WTC11 (cell line): ENCODE data around the gene CDH13. TPM values are rescaled to one million over a fixed set of nuclear protein-coding genes. Genes with fewer than 3 reads are reported as not detected.

Experiments
- ATAC-seq: fragments of 200-7000 bp; cut with Tn5 transposase; 2 replicates; pipeline ENCODE4 v1.10.0; 2021; ENCODE audit warnings: mild to moderate bottlenecking, moderate library complexity
- CTCF ChIA-PET: fragments of 300-600 bp; sonication (Branson Sonifier 250); formaldehyde crosslinking; loops from one replicate; lab custom pipeline; 2021; ENCODE audit warnings: antibody characterized with exemption; lab: Charles Lee
- POLR2A ChIA-PET: fragments of 350-600 bp; sonication (Branson Sonifier 250); formaldehyde crosslinking; loops from one replicate; lab custom pipeline; 2021; ENCODE audit warnings: antibody characterized with exemption; lab: Charles Lee
- DNase-seq: peaks from one replicate; pipeline ENCODE4 v3.0.0; 2021; ENCODE audit warnings: low spot score
- H3K27ac Mint-ChIP-seq: 2 replicates; pipeline ENCODE4 v1.8.0; 2021; ENCODE audit warnings: mixed read lengths
- H3K27me3 Mint-ChIP-seq: 2 replicates; pipeline ENCODE4 v1.8.0; 2021; ENCODE audit warnings: low read depth, mild to moderate bottlenecking, moderate library complexity, mixed read lengths
- H3K36me3 Mint-ChIP-seq: 2 replicates; pipeline ENCODE4 v1.8.0; 2021; ENCODE audit warnings: mixed read lengths
- H3K4me1 Mint-ChIP-seq: 2 replicates; pipeline ENCODE4 v1.8.0; 2022; ENCODE audit warnings: mixed read lengths
- H3K4me3 Mint-ChIP-seq: 2 replicates; pipeline ENCODE4 v1.8.0; 2021; ENCODE audit warnings: mild to moderate bottlenecking, moderate library complexity, mixed read lengths
- H3K9me3 Mint-ChIP-seq: 2 replicates; pipeline ENCODE4 v1.8.0; 2021; ENCODE audit warnings: mixed read lengths
- CREM ChIP-seq: sonication (generic); formaldehyde crosslinking; IDR thresholded peaks from 2 replicates; pipeline ENCODE4 v1.8.1; 2022; ENCODE audit warnings: mild to moderate bottlenecking, missing genetic modification reagents, moderate library complexity
- EMX1 ChIP-seq: fragments of 250-450 bp; sonication (Bioruptor Pico); IDR thresholded peaks from 2 replicates; pipeline ENCODE4 v1.8.0; 2021; ENCODE audit warnings: mild to moderate bottlenecking
- ESRRA ChIP-seq: sonication (generic); formaldehyde crosslinking; IDR thresholded peaks from 2 replicates; pipeline ENCODE4 v1.8.1; 2022; ENCODE audit warnings: mild to moderate bottlenecking, missing genetic modification reagents, borderline replicate concordance
- GTF2I ChIP-seq: fragments of 250-450 bp; sonication (Bioruptor Pico); conservative IDR thresholded peaks from 2 replicates; pipeline ENCODE4 v1.4.0; 2021; ENCODE audit warnings: mild to moderate bottlenecking
- MXD4 ChIP-seq: fragments of 250-450 bp; sonication (Bioruptor Pico); IDR thresholded peaks from 2 replicates; pipeline ENCODE4 v1.8.0; 2021; ENCODE audit warnings: mild to moderate bottlenecking, moderate library complexity, borderline replicate concordance
- MYBL2 ChIP-seq: sonication (generic); formaldehyde crosslinking; IDR thresholded peaks from 2 replicates; pipeline ENCODE4 v1.8.1; 2023; ENCODE audit warnings: mild to moderate bottlenecking, moderate library complexity, missing genetic modification reagents
- NFYB ChIP-seq: sonication (generic); formaldehyde crosslinking; conservative IDR thresholded peaks from 2 replicates; pipeline ENCODE4 v1.8.0; 2022; ENCODE audit warnings: low read depth, missing genetic modification reagents
- TEAD1 ChIP-seq: sonication (generic); formaldehyde crosslinking; IDR thresholded peaks from 2 replicates; pipeline ENCODE4 v1.8.0; 2022; ENCODE audit warnings: mild to moderate bottlenecking, missing genetic modification reagents
- TP53 ChIP-seq: sonication (generic); formaldehyde crosslinking; IDR thresholded peaks from 2 replicates; pipeline ENCODE4 v1.8.1; 2023; ENCODE audit warnings: mild to moderate bottlenecking, missing genetic modification reagents
- ZNF263 ChIP-seq: sonication (generic); formaldehyde crosslinking; IDR thresholded peaks from 2 replicates; pipeline ENCODE4 v1.8.1; 2022; ENCODE audit warnings: low read depth, mild to moderate bottlenecking, moderate library complexity, missing genetic modification reagents
- ZNF396 ChIP-seq: fragments of 250-450 bp; sonication (Bioruptor Pico); IDR thresholded peaks from 2 replicates; pipeline ENCODE4 v1.8.0; 2021; ENCODE audit warnings: mild to moderate bottlenecking, moderate library complexity, borderline replicate concordance
- total RNA-seq: library from RNA; stranded (reverse); gene quantifications from 3 replicates; pipeline ENCODE4 v1.2.3, GENCODE V29; 2021
- TF ChIP-seq, protein P1 (sequence below): sonication (generic); formaldehyde crosslinking; IDR thresholded peaks from 2 replicates; pipeline ENCODE4 v1.8.1; 2022; ENCODE audit warnings: low read depth, mild to moderate bottlenecking, moderate library complexity, missing genetic modification reagents, borderline replicate concordance
- TF ChIP-seq, protein P2 (sequence below): sonication (generic); formaldehyde crosslinking; IDR thresholded peaks from 2 replicates; pipeline ENCODE4 v1.8.1; 2022; ENCODE audit warnings: missing genetic modification reagents, borderline replicate concordance
- TF ChIP-seq, protein P3 (sequence below): sonication (generic); formaldehyde crosslinking; IDR thresholded peaks from 2 replicates; pipeline ENCODE4 v1.8.0; 2022; ENCODE audit warnings: missing genetic modification reagents
- TF ChIP-seq, protein P4 (sequence below): fragments of 250-450 bp; sonication (Bioruptor Pico); IDR thresholded peaks from 2 replicates; pipeline ENCODE4 v2.1.2; 2022; ENCODE audit warnings: mild to moderate bottlenecking, moderate library complexity
- TF ChIP-seq, protein P5 (sequence below): sonication (generic); formaldehyde crosslinking; IDR thresholded peaks from 2 replicates; pipeline ENCODE4 v1.8.0; 2023; ENCODE audit warnings: missing genetic modification reagents, mild to moderate bottlenecking, borderline replicate concordance
- TF ChIP-seq, protein P6 (sequence below): sonication (generic); formaldehyde crosslinking; IDR thresholded peaks from 2 replicates; pipeline ENCODE4 v1.8.0; 2022; ENCODE audit warnings: mild to moderate bottlenecking, missing genetic modification reagents
- TF ChIP-seq, protein P7 (sequence below): sonication (generic); formaldehyde crosslinking; IDR thresholded peaks from 2 replicates; pipeline ENCODE4 v1.8.1; 2023; ENCODE audit warnings: mild to moderate bottlenecking, missing genetic modification reagents

CDH13 gene
- total RNA-seq, 1 experiment from 2014 or later: 0.81 TPM

DNA sequence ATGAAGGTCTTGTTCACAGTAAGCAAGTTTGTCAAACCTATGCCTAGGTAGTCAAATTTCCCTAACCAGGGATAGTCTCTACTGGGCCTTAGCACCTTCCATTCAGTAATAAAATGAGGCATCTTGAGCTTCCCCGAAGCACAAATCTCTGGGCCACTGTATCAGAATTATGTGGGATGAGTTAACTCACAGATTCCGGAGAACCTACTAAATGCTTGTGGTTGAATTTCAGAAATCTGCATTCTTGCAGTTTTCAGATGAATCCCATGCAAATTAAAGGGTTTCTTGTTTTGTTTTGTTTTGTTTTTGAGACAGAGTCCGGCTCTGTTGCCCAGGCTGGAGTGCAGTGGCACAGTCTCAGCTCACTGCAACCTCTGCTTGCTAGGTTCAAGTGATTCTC lies 702.2 kb downstream of the CDH13 start (continued):
- TF ChIP-seq, protein P1, sequence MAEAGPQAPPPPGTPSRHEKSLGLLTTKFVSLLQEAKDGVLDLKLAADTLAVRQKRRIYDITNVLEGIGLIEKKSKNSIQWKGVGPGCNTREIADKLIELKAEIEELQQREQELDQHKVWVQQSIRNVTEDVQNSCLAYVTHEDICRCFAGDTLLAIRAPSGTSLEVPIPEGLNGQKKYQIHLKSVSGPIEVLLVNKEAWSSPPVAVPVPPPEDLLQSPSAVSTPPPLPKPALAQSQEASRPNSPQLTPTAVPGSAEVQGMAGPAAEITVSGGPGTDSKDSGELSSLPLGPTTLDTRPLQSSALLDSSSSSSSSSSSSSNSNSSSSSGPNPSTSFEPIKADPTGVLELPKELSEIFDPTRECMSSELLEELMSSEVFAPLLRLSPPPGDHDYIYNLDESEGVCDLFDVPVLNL (CRISPR knock-in tag): no peak
- TF ChIP-seq MXD4 (CRISPR knock-in tag) (no peak), EMX1 (no peak), TEAD1 (CRISPR knock-in tag) (no peak), TP53 (CRISPR knock-in tag) (no peak), MYBL2 (no peak), NFYB (CRISPR knock-in tag) (no peak)
- TF ChIP-seq, protein P2, sequence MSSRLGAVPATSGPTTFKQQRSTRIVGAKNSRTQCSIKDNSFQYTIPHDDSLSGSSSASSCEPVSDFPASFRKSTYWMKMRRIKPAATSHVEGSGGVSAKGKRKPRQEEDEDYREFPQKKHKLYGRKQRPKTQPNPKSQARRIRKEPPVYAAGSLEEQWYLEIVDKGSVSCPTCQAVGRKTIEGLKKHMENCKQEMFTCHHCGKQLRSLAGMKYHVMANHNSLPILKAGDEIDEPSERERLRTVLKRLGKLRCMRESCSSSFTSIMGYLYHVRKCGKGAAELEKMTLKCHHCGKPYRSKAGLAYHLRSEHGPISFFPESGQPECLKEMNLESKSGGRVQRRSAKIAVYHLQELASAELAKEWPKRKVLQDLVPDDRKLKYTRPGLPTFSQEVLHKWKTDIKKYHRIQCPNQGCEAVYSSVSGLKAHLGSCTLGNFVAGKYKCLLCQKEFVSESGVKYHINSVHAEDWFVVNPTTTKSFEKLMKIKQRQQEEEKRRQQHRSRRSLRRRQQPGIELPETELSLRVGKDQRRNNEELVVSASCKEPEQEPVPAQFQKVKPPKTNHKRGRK (CRISPR knock-in tag): no peak
- TF ChIP-seq, protein P3, sequence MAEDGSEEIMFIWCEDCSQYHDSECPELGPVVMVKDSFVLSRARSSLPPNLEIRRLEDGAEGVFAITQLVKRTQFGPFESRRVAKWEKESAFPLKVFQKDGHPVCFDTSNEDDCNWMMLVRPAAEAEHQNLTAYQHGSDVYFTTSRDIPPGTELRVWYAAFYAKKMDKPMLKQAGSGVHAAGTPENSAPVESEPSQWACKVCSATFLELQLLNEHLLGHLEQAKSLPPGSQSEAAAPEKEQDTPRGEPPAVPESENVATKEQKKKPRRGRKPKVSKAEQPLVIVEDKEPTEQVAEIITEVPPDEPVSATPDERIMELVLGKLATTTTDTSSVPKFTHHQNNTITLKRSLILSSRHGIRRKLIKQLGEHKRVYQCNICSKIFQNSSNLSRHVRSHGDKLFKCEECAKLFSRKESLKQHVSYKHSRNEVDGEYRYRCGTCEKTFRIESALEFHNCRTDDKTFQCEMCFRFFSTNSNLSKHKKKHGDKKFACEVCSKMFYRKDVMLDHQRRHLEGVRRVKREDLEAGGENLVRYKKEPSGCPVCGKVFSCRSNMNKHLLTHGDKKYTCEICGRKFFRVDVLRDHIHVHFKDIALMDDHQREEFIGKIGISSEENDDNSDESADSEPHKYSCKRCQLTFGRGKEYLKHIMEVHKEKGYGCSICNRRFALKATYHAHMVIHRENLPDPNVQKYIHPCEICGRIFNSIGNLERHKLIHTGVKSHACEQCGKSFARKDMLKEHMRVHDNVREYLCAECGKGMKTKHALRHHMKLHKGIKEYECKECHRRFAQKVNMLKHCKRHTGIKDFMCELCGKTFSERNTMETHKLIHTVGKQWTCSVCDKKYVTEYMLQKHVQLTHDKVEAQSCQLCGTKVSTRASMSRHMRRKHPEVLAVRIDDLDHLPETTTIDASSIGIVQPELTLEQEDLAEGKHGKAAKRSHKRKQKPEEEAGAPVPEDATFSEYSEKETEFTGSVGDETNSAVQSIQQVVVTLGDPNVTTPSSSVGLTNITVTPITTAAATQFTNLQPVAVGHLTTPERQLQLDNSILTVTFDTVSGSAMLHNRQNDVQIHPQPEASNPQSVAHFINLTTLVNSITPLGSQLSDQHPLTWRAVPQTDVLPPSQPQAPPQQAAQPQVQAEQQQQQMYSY (CRISPR knock-in tag): no peak

DNA sequence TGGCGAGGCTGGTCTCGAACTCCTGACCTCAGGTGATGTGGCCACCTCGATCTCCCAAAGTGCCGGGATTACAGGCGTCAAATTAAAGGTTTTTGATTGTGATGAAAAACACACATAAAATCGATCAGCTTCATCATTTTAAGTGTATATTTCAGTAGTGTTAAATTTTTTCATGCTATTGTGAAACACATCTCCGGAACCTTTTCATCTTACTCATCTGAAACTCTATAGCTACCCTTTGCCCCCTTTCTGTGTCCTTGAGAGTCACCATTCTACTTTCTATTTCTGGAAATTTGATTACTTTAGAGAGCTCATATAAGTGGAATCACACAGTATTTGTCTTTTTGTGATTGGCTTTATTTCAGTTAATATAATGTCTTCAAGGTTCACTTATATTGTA lies 702.7 kb downstream of the CDH13 start:
- TF ChIP-seq ZNF263 (CRISPR knock-in tag): no peak
- TF ChIP-seq ESRRA: no peak
- TF ChIP-seq, protein P4, sequence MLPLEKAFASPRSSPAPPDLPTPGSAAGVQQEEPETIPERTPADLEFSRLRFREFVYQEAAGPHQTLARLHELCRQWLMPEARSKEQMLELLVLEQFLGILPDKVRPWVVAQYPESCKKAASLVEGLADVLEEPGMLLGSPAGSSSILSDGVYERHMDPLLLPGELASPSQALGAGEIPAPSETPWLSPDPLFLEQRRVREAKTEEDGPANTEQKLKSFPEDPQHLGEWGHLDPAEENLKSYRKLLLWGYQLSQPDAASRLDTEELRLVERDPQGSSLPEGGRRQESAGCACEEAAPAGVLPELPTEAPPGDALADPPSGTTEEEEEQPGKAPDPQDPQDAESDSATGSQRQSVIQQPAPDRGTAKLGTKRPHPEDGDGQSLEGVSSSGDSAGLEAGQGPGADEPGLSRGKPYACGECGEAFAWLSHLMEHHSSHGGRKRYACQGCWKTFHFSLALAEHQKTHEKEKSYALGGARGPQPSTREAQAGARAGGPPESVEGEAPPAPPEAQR (CRISPR knock-in tag): no peak
- TF ChIP-seq TP53 (CRISPR knock-in tag): no peak
- TF ChIP-seq, protein P5, sequence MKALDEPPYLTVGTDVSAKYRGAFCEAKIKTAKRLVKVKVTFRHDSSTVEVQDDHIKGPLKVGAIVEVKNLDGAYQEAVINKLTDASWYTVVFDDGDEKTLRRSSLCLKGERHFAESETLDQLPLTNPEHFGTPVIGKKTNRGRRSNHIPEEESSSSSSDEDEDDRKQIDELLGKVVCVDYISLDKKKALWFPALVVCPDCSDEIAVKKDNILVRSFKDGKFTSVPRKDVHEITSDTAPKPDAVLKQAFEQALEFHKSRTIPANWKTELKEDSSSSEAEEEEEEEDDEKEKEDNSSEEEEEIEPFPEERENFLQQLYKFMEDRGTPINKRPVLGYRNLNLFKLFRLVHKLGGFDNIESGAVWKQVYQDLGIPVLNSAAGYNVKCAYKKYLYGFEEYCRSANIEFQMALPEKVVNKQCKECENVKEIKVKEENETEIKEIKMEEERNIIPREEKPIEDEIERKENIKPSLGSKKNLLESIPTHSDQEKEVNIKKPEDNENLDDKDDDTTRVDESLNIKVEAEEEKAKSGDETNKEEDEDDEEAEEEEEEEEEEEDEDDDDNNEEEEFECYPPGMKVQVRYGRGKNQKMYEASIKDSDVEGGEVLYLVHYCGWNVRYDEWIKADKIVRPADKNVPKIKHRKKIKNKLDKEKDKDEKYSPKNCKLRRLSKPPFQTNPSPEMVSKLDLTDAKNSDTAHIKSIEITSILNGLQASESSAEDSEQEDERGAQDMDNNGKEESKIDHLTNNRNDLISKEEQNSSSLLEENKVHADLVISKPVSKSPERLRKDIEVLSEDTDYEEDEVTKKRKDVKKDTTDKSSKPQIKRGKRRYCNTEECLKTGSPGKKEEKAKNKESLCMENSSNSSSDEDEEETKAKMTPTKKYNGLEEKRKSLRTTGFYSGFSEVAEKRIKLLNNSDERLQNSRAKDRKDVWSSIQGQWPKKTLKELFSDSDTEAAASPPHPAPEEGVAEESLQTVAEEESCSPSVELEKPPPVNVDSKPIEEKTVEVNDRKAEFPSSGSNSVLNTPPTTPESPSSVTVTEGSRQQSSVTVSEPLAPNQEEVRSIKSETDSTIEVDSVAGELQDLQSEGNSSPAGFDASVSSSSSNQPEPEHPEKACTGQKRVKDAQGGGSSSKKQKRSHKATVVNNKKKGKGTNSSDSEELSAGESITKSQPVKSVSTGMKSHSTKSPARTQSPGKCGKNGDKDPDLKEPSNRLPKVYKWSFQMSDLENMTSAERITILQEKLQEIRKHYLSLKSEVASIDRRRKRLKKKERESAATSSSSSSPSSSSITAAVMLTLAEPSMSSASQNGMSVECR (CRISPR knock-in tag): no peak
- no peak for TF ChIP-seq ZNF396
- TF ChIP-seq CREM (CRISPR knock-in tag): no peak
- TF ChIP-seq, protein P6, sequence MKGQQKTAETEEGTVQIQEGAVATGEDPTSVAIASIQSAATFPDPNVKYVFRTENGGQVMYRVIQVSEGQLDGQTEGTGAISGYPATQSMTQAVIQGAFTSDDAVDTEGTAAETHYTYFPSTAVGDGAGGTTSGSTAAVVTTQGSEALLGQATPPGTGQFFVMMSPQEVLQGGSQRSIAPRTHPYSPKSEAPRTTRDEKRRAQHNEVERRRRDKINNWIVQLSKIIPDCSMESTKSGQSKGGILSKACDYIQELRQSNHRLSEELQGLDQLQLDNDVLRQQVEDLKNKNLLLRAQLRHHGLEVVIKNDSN (CRISPR knock-in tag): no peak
- TF ChIP-seq, protein P7, sequence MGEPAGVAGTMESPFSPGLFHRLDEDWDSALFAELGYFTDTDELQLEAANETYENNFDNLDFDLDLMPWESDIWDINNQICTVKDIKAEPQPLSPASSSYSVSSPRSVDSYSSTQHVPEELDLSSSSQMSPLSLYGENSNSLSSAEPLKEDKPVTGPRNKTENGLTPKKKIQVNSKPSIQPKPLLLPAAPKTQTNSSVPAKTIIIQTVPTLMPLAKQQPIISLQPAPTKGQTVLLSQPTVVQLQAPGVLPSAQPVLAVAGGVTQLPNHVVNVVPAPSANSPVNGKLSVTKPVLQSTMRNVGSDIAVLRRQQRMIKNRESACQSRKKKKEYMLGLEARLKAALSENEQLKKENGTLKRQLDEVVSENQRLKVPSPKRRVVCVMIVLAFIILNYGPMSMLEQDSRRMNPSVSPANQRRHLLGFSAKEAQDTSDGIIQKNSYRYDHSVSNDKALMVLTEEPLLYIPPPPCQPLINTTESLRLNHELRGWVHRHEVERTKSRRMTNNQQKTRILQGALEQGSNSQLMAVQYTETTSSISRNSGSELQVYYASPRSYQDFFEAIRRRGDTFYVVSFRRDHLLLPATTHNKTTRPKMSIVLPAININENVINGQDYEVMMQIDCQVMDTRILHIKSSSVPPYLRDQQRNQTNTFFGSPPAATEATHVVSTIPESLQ: no peak
- TF ChIP-seq GTF2I (CRISPR knock-in tag): no peak
- Mint-ChIP-seq H3K36me3 (no peaks in the 10 kb centered on the region), H3K9me3 (peaks cover 7% of the 10 kb centered on the region), H3K27ac (no peak overlapping the region), H3K27me3 (no peaks in the 10 kb centered on the region), H3K4me1 (no peaks in the 10 kb centered on the region), H3K4me3 (no peak overlapping the region)
- DNase-seq: no peak
- CTCF ChIA-PET: interaction anchor here (1.5 kb wide), 1 partner anchor 17 kb away, joined by 4 read pairs; no protein-coding TSS in a partner anchor
- no peak for ATAC-seq
- POLR2A ChIA-PET: no interaction called here
